ENCODE data around the gene KCTD20. TPM values are rescaled to one million over a fixed set of nuclear protein-coding genes. Genes with fewer than 3 reads are reported as not detected.

Gene KCTD20
- total RNA-seq, 1 experiment from 2014 or later: 23.7 TPM

DNA sequence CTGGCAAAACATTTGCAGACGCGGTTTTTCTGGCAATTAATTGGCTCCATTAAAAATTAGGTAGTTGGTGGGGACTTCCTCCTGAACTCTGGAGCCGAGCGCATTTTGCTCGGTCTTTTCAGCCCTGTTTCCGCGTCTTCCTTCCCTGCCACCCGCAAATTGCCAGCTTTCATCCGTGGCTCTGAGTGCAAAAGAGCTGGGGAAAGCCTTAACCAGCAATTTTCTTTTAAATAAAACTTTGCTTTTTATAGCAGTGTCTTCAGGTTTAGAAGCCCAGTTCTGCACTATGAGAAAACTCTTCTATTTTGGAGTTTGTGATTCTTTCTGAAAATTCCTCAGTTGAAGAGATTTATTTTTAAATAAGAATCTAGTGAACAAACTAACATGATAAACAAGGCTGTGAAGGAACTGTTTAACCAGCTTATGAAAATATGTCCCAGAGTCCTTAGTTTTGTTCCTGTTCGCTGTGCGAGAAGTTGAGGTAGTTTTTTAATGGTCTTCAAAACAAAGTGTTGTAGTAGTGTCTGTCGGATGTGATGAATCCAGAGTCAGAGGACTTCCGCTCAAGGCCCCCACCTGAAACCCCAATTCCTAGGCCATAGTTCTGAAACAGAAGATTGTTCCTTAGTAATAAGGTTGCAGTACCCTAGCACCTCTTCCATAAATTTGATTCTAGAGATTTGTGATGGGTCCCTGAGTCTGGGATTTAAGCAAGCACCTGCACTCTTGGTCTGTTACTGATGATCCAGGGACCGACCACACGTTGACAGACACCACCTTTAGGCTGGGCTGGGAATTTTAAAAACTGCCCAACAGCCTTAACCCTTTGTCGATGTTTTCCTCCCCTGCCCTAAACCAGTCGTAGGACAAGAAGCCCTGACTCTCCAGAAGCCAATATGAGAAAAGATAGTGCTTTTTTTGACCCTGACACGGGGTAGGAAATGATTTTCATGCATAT lies 950 bp downstream of the KCTD20 start:
- intact Hi-C loops (cut with micrococcal nuclease): loop anchor here (5.0 kb wide), 1 partner anchor 149 kb away; the partner anchor contains the start of gene SRSF3

More for the DNA sequence above, 950 bp downstream of the KCTD20 start:
- Histone ChIP-seq H2AFZ (ENCODE audit: low read depth, low read length, poor library complexity, severe bottlenecking) (no peak overlapping the region), H3K79me2 (ENCODE audit: insufficient read depth, low read length) (peaks cover 57% of the 10 kb centered on the region), H3K9me3 (ENCODE audit: control insufficient read depth in 1 of 2, insufficient read depth in 1 of 2, low read depth in 1 of 2, low read length in 2 of 2) (no peaks in the 10 kb centered on the region), H3K4me1 (ENCODE audit: control insufficient read depth in 1 of 2, insufficient read depth in 2 of 2, low read length in 2 of 2) (peaks cover 19 to 32% of the 10 kb centered on the region in 2 experiments), H3K27ac (ENCODE audit: low read depth, low read length) (peak overlapping the region; percentile 96), H3K27me3 (ENCODE audit: insufficient read depth, low read length) (no peaks in the 10 kb centered on the region), H4K20me1 (ENCODE audit: insufficient read depth) (no peaks in the 10 kb centered on the region), H3K4me3 (replicated peaks in 1 of 2; ENCODE audit: low read depth in 1 of 2, low read length in 2 of 2) (peak overlapping the region; percentile 76 to 84), H3K4me2 (ENCODE audit: low read length) (peak overlapping the region; percentile 87), H3K9me2 (ENCODE audit: insufficient read depth) (no peaks in the 10 kb centered on the region), H3K9ac (ENCODE audit: low read length) (peak overlapping the region; percentile 80), H3K36me3 (ENCODE audit: control insufficient read depth in 1 of 2, insufficient read depth in 2 of 2, low read length in 2 of 2) (no peaks in the 10 kb centered on the region; a peak in 1 of 4 replicates)
- ChIA-PET POLR2A (interaction anchor here (1.4 kb wide), 1 partner anchor 21 kb away, joined by 5 read pairs; no protein-coding TSS in a partner anchor), RAD21 (ENCODE audit: low non-redundant PET in 1 of 2, low total read pairs in 2 of 2, uncharacterized antibody in 2 of 2, unreplicated experiment in 2 of 2) (no interaction called here), CTCF (no interaction called here)
- TSS peak; percentile 58 for BruUV-seq (replicated peaks)
- peak; percentile 48 for ATAC-seq
- TF ChIP-seq, protein P1, sequence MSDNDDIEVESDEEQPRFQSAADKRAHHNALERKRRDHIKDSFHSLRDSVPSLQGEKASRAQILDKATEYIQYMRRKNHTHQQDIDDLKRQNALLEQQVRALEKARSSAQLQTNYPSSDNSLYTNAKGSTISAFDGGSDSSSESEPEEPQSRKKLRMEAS (IDR thresholded peaks at IDR 0.05): no peak
- TF ChIP-seq EGR1 (IDR thresholded peaks at IDR 0.05; ENCODE audit: low read depth) (no peak), RAD21 (IDR thresholded peaks at IDR 0.05; ENCODE audit: low read depth) (peak; percentile 35; the same call in 1 of the 2 replicates)
- TF ChIP-seq, protein P2, sequence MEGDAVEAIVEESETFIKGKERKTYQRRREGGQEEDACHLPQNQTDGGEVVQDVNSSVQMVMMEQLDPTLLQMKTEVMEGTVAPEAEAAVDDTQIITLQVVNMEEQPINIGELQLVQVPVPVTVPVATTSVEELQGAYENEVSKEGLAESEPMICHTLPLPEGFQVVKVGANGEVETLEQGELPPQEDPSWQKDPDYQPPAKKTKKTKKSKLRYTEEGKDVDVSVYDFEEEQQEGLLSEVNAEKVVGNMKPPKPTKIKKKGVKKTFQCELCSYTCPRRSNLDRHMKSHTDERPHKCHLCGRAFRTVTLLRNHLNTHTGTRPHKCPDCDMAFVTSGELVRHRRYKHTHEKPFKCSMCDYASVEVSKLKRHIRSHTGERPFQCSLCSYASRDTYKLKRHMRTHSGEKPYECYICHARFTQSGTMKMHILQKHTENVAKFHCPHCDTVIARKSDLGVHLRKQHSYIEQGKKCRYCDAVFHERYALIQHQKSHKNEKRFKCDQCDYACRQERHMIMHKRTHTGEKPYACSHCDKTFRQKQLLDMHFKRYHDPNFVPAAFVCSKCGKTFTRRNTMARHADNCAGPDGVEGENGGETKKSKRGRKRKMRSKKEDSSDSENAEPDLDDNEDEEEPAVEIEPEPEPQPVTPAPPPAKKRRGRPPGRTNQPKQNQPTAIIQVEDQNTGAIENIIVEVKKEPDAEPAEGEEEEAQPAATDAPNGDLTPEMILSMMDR (IDR thresholded peaks at IDR 0.05 in 2 of 3, conservative IDR thresholded peaks at IDR 0.05 in 1 of 3; ENCODE audit: borderline replicate concordance in 1 of 3, insufficient read depth in 1 of 3, low read depth in 2 of 3, low read length in 2 of 3): peak; percentile 8 to 47 (median 36); a peak in 4 of 6 replicates
- peak; percentile 32 for DNase-seq (ENCODE audit: low read depth, low spot score)

Measured in HCT116 (cell line).